Liver (tissue), 3 donors: Measurements from ENCODE around the gene OTOP2.

ENCODE experiments used
- FOXA2 ChIP-seq: IDR thresholded peaks from 2 replicates; pipeline ENCODE4 v1.6.1; 2016; ENCODE audit warnings: antibody characterized with exemption
- GABPA ChIP-seq, 2 donors: IDR thresholded peaks in 1 of 2; conservative IDR thresholded peaks in 1 of 2; 2 replicates each; pipeline ENCODE4 v1.6.1; 2016; ENCODE audit warnings: antibody characterized with exemption in 2 of 2, mild to moderate bottlenecking in 1 of 2, moderate library complexity in 1 of 2
- HNF4A ChIP-seq, 2 donors: conservative IDR thresholded peaks; 2 replicates each; pipeline ENCODE4 v1.6.1; 2016; ENCODE audit warnings: antibody characterized with exemption in 2 of 2, mild to moderate bottlenecking in 2 of 2
- JUND ChIP-seq, 2 donors: IDR thresholded peaks; 2 replicates each; pipeline ENCODE4 v1.6.1; 2016; ENCODE audit warnings: antibody characterized with exemption in 2 of 2
- NR2F2 ChIP-seq: IDR thresholded peaks from 2 replicates; pipeline ENCODE4 v1.6.1; 2016; ENCODE audit warnings: antibody characterized with exemption
- RAD21 ChIP-seq, 2 donors: IDR thresholded peaks; 2 replicates each; pipeline ENCODE4 v1.6.1; 2016; ENCODE audit warnings: antibody characterized with exemption in 2 of 2, mild to moderate bottlenecking in 2 of 2
- SP1 ChIP-seq: IDR thresholded peaks from 2 replicates; pipeline ENCODE4 v1.6.1; 2018; ENCODE audit warnings: antibody characterized with exemption, mild to moderate bottlenecking
- TAF1 ChIP-seq: conservative IDR thresholded peaks from 2 replicates; pipeline ENCODE4 v1.6.1; 2016; ENCODE audit warnings: antibody characterized with exemption, mild to moderate bottlenecking
- TF ChIP-seq, protein P1 (sequence below): fragments of 150-350 bp; IDR thresholded peaks from 2 replicates; pipeline ENCODE4 v1.5.1; 2017; ENCODE audit warnings: improper control_type of control experiment, low read depth, low read length; ENCODE audit not compliant: missing input control
- TF ChIP-seq, protein P2 (sequence below): IDR thresholded peaks from 2 replicates; pipeline ENCODE4 v1.6.1; 2016; ENCODE audit warnings: antibody characterized with exemption
- TF ChIP-seq, protein P3 (sequence below): IDR thresholded peaks from 2 replicates; pipeline ENCODE4 v1.6.1; 2016; ENCODE audit warnings: antibody characterized with exemption
- TF ChIP-seq, protein P4 (sequence below): IDR thresholded peaks from 2 replicates; pipeline ENCODE4 v1.6.1; 2016; ENCODE audit warnings: antibody characterized with exemption, mild to moderate bottlenecking
- TF ChIP-seq, protein P5 (sequence below): IDR thresholded peaks from 2 replicates; pipeline ENCODE4 v1.6.1; 2016; ENCODE audit warnings: antibody characterized with exemption
- donor health status: healthy.
- donor health status: healthy.

DNA sequence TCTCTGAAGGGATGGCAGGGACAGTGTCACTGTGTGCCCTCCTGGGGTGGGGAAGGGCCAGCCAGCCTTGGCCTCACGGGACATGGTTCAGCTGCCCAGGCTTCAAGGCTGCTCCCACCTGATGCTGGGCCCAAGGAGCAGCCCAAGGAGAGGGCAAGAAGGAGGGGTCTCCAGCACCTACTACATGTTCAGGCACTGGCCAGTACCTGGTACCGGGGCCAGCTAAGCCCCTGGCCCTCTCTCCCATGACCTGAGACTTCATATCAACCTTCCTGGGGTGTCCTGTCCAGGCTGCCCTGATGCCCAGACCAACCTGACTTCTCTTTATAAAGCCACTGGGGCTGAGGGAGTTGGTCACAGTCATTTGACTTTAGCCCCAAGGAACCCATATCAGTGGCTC lies 2.3 kb upstream of the OTOP2 start:
- TF ChIP-seq, protein P1, sequence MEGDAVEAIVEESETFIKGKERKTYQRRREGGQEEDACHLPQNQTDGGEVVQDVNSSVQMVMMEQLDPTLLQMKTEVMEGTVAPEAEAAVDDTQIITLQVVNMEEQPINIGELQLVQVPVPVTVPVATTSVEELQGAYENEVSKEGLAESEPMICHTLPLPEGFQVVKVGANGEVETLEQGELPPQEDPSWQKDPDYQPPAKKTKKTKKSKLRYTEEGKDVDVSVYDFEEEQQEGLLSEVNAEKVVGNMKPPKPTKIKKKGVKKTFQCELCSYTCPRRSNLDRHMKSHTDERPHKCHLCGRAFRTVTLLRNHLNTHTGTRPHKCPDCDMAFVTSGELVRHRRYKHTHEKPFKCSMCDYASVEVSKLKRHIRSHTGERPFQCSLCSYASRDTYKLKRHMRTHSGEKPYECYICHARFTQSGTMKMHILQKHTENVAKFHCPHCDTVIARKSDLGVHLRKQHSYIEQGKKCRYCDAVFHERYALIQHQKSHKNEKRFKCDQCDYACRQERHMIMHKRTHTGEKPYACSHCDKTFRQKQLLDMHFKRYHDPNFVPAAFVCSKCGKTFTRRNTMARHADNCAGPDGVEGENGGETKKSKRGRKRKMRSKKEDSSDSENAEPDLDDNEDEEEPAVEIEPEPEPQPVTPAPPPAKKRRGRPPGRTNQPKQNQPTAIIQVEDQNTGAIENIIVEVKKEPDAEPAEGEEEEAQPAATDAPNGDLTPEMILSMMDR: no peak
- TF ChIP-seq, protein P2, sequence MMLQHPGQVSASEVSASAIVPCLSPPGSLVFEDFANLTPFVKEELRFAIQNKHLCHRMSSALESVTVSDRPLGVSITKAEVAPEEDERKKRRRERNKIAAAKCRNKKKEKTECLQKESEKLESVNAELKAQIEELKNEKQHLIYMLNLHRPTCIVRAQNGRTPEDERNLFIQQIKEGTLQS: no peak
- TF ChIP-seq JUND (IDR thresholded peaks at IDR 0.05) (no peak), SP1 (no peak), FOXA2 (no peak), RAD21 (IDR thresholded peaks at IDR 0.05) (no peak), TAF1 (no peak), NR2F2 (no peak), HNF4A (conservative IDR thresholded peaks at IDR 0.05) (no peak), GABPA (IDR thresholded peaks at IDR 0.05 in 1 of 2, conservative IDR thresholded peaks at IDR 0.05 in 1 of 2) (no peak)
- TF ChIP-seq, protein P3, sequence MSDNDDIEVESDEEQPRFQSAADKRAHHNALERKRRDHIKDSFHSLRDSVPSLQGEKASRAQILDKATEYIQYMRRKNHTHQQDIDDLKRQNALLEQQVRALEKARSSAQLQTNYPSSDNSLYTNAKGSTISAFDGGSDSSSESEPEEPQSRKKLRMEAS: no peak
- TF ChIP-seq, protein P4, sequence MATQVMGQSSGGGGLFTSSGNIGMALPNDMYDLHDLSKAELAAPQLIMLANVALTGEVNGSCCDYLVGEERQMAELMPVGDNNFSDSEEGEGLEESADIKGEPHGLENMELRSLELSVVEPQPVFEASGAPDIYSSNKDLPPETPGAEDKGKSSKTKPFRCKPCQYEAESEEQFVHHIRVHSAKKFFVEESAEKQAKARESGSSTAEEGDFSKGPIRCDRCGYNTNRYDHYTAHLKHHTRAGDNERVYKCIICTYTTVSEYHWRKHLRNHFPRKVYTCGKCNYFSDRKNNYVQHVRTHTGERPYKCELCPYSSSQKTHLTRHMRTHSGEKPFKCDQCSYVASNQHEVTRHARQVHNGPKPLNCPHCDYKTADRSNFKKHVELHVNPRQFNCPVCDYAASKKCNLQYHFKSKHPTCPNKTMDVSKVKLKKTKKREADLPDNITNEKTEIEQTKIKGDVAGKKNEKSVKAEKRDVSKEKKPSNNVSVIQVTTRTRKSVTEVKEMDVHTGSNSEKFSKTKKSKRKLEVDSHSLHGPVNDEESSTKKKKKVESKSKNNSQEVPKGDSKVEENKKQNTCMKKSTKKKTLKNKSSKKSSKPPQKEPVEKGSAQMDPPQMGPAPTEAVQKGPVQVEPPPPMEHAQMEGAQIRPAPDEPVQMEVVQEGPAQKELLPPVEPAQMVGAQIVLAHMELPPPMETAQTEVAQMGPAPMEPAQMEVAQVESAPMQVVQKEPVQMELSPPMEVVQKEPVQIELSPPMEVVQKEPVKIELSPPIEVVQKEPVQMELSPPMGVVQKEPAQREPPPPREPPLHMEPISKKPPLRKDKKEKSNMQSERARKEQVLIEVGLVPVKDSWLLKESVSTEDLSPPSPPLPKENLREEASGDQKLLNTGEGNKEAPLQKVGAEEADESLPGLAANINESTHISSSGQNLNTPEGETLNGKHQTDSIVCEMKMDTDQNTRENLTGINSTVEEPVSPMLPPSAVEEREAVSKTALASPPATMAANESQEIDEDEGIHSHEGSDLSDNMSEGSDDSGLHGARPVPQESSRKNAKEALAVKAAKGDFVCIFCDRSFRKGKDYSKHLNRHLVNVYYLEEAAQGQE: no peak
- TF ChIP-seq, protein P5, sequence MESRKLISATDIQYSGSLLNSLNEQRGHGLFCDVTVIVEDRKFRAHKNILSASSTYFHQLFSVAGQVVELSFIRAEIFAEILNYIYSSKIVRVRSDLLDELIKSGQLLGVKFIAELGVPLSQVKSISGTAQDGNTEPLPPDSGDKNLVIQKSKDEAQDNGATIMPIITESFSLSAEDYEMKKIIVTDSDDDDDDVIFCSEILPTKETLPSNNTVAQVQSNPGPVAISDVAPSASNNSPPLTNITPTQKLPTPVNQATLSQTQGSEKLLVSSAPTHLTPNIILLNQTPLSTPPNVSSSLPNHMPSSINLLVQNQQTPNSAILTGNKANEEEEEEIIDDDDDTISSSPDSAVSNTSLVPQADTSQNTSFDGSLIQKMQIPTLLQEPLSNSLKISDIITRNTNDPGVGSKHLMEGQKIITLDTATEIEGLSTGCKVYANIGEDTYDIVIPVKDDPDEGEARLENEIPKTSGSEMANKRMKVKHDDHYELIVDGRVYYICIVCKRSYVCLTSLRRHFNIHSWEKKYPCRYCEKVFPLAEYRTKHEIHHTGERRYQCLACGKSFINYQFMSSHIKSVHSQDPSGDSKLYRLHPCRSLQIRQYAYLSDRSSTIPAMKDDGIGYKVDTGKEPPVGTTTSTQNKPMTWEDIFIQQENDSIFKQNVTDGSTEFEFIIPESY: no peak
